GM12872 (cell line): ENCODE results near the gene KIF6.
A peak's percentile ranks its signal among the peaks of the same experiment; 100 is the strongest.

Experiments used
- CTCF ChIP-seq: IDR thresholded peaks from 3 replicates; pipeline ENCODE4 v1.5.1; 2011; ENCODE audit warnings: low read depth, mild to moderate bottlenecking, low read length, moderate library complexity; ENCODE audit not compliant: insufficient read depth

Gene KIF6

GRCh38 chr6:39670519-39670918 lies 54.7 kb downstream of the KIF6 start:
- no peak for TF ChIP-seq CTCF

GRCh38 chr6:39669973-39670342 lies 55.2 kb downstream of the KIF6 start:
- TF ChIP-seq CTCF: no peak

GRCh38 chr6:39669207-39669972 lies 55.8 kb downstream of the KIF6 start:
- no peak for TF ChIP-seq CTCF

GRCh38 chr6:39666706-39667489 lies 58.3 kb downstream of the KIF6 start:
- TF ChIP-seq CTCF: no peak

- no peak for TF ChIP-seq CTCF
Observed at GRCh38 chr6:39665861-39666260, 59.3 kb downstream of the KIF6 start.

- TF ChIP-seq CTCF: 0 out of 3 replicates have a peak, but pooled peaks have one; percentile 4
Observed at GRCh38 chr6:39664173-39664572, 61.0 kb downstream of the KIF6 start.

GRCh38 chr6:39657355-39658135 lies 67.7 kb downstream of the KIF6 start:
- TF ChIP-seq CTCF: no peak
